Panc1 (cell line): ENCODE measurements around the gene ANKRD66. TPM values are rescaled to one million over a fixed set of nuclear protein-coding genes. Genes with fewer than 3 reads are reported as not detected.
"Not testable (repeated sequence)": the region's sequence is repeated elsewhere in the genome, so short reads cannot be mapped to it uniquely, and the experiment has no call there.

Experiments used
- ATAC-seq: fragments of 200-7000 bp; cut with Tn5 transposase; 2 replicates; pipeline ENCODE4 v1.9.1; 2020; ENCODE audit warnings: mild to moderate bottlenecking, moderate library complexity
- BruUV-seq: library from RNA; stranded (reverse); fragments of 400-500 nt; replicated peaks from 2 replicates; lab custom pipeline; 2021; lab: Mats Ljungman, UMichigan
- CTCF ChIA-PET: fragments of 300-600 bp; sonication (Branson Sonifier 250); formaldehyde crosslinking; loops from one replicate; lab custom pipeline; 2022; ENCODE audit warnings: antibody characterized with exemption; lab: Charles Lee
- POLR2A ChIA-PET: fragments of 300-600 bp; sonication (Branson Sonifier 250); formaldehyde crosslinking; loops from one replicate; lab custom pipeline; 2022; ENCODE audit warnings: antibody characterized with exemption; lab: Charles Lee
- DNase-seq: peaks from one replicate; pipeline ENCODE4 v3.0.0-alpha.2; 2010; ENCODE audit warnings: low read depth, low spot score
- H3K27ac ChIP-seq: 2 replicates; pipeline ENCODE4 v1.5.1; 2011; ENCODE audit warnings: mild to moderate bottlenecking, low read length, inconsistent platforms
- H3K27me3 ChIP-seq: fragments of 200-500 bp; sonication (Bioruptor generic); 2 replicates; pipeline ENCODE4 v1.6.0; 2014; ENCODE audit warnings: low read length, inconsistent platforms; ENCODE audit not compliant: control insufficient read depth, insufficient read depth
- H3K36me3 ChIP-seq: fragments of 200-500 bp; sonication (Bioruptor generic); 2 replicates; pipeline ENCODE4 v1.5.1; 2014; ENCODE audit warnings: inconsistent platforms, mild to moderate bottlenecking, low read length, moderate library complexity; ENCODE audit not compliant: control insufficient read depth, insufficient read depth
- H3K4me1 ChIP-seq: 2 replicates; pipeline ENCODE4 v1.5.1; 2011; ENCODE audit warnings: inconsistent platforms, mild to moderate bottlenecking, low read length, moderate library complexity; ENCODE audit not compliant: control insufficient read depth, insufficient read depth
- H3K4me3 ChIP-seq, 2 experiments: 2 replicates each; pipeline ENCODE4 v1.5.1; 2011 to 2012; ENCODE audit warnings: low read depth in 2 of 2, low read length in 2 of 2, mild to moderate bottlenecking in 2 of 2, inconsistent platforms in 1 of 2, moderate library complexity in 1 of 2
- H3K9me3 ChIP-seq: fragments of 200-500 bp; sonication (Bioruptor generic); 2 replicates; pipeline ENCODE4 v1.5.1; 2014; ENCODE audit warnings: low read depth, mild to moderate bottlenecking, inconsistent platforms, low read length, moderate library complexity; ENCODE audit not compliant: control insufficient read depth, insufficient read depth
- POLR2AphosphoS5 ChIP-seq: IDR thresholded peaks from 2 replicates; pipeline ENCODE4 v1.6.1; 2012; ENCODE audit warnings: mild to moderate bottlenecking, low read depth, low read length, moderate library complexity
- SIN3A ChIP-seq: IDR thresholded peaks from 2 replicates; pipeline ENCODE4 v1.6.1; 2012; ENCODE audit warnings: low read depth, mild to moderate bottlenecking, low read length, moderate library complexity, borderline replicate concordance; ENCODE audit not compliant: insufficient read depth
- TCF7L2 ChIP-seq: IDR thresholded peaks from 2 replicates; pipeline ENCODE4 v1.6.1; 2011; ENCODE audit warnings: mild to moderate bottlenecking, low read depth, low read length, inconsistent platforms
- in situ Hi-C: cut with HindIII; loops from 2 replicates; pipeline ENCODE4 v1.10.0; 2016; ENCODE audit warnings: low sequenced_read_pairs, low pct_unique_long_range_greater_than_20kb
- intact Hi-C: fragments of 100-400 bp; cut with micrococcal nuclease; formaldehyde crosslinking; loops from one replicate; pipeline ENCODE4 v1.10.0; 2022; ENCODE audit not compliant: unreplicated experiment
- total RNA-seq: library from RNA; stranded (reverse); gene quantifications from one replicate; pipeline ENCODE4 v1.2.1, GENCODE V29; 2021; ENCODE audit not compliant: unreplicated experiment
- TF ChIP-seq, protein P1 (sequence below), 2 experiments: IDR thresholded peaks; 2 replicates each; pipeline ENCODE4 v1.6.1; 2011 to 2012; ENCODE audit warnings: low read depth in 2 of 2, control low read depth in 1 of 2, low read length in 1 of 2, mild to moderate bottlenecking in 1 of 2, moderate library complexity in 1 of 2; ENCODE audit not compliant: insufficient read depth in 1 of 2
- TF ChIP-seq, protein P2 (sequence below): fragments of 450-650 bp; IDR thresholded peaks from 2 replicates; pipeline ENCODE4 v1.5.1; 2017; ENCODE audit warnings: mild to moderate bottlenecking

ANKRD66 gene
- total RNA-seq, 1 experiment from 2014 or later, result not detected

DNA sequence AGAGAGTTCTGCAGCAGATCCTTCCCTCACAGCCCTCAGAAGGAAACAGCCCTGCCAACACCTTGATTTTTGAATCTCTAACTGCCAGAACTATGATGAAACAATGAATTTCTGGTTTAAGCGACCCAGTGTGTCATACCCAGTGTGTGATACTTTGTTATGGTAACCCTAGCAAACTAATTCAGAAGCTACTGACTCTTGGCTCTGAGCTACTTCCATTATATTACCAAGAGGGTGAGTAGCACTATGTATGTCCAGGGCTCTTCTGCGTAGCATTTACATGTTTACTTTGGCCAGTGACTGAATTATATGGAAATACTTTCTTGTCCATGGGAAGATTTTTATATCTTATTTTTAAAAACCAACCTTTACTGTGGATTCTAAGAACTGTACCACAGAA, 16.7 kb downstream of the ANKRD66 start:
- CTCF ChIA-PET, result no interaction called here

DNA sequence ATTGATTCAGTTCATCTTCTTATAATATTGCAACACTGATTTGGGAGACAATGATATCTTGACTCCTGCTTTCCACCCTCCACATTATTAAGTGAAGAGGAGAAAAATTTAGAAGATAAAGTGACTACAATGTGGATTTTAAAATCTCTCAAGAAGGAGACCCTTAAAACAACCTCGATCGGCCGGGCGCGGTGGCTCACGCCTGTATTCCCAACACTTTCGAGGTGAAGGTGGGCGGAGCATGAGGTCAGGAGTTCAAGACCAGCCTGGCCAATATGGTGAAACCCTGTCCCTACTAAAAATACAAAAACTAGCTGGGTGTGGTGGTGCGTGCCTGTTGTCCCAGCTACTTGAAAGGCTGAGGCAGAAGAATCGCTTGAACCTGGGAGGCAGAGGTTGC, 17.5 kb downstream of the ANKRD66 start:
- ATAC-seq, intact Hi-C loops, H3K36me3 ChIP-seq, BruUV-seq, in situ Hi-C loops, DNase-seq, H3K4me1 ChIP-seq, CTCF ChIA-PET, H3K27me3 ChIP-seq, POLR2A ChIA-PET, H3K27ac ChIP-seq, H3K9me3 ChIP-seq, H3K4me3 ChIP-seq: not testable (repeated sequence)

More for the DNA sequence above, 16.7 kb downstream of the ANKRD66 start:
- no peaks in the 10 kb centered on the region for H3K27me3 ChIP-seq
- H3K36me3 ChIP-seq, result no peaks in the 10 kb centered on the region
- DNase-seq (no peak), ATAC-seq (no peak)
- intact Hi-C loops (no loop called here), in situ Hi-C loops (no loop called here)
- H3K4me1 ChIP-seq, result no peaks in the 10 kb centered on the region
- no peak overlapping the region for H3K27ac ChIP-seq
- no peaks in the 10 kb centered on the region for H3K9me3 ChIP-seq
- no TSS peak for BruUV-seq
- POLR2A ChIA-PET, result no interaction called here
- no peak overlapping the region for H3K4me3 ChIP-seq
- no peak for TF ChIP-seq SIN3A
- TF ChIP-seq, protein P1, sequence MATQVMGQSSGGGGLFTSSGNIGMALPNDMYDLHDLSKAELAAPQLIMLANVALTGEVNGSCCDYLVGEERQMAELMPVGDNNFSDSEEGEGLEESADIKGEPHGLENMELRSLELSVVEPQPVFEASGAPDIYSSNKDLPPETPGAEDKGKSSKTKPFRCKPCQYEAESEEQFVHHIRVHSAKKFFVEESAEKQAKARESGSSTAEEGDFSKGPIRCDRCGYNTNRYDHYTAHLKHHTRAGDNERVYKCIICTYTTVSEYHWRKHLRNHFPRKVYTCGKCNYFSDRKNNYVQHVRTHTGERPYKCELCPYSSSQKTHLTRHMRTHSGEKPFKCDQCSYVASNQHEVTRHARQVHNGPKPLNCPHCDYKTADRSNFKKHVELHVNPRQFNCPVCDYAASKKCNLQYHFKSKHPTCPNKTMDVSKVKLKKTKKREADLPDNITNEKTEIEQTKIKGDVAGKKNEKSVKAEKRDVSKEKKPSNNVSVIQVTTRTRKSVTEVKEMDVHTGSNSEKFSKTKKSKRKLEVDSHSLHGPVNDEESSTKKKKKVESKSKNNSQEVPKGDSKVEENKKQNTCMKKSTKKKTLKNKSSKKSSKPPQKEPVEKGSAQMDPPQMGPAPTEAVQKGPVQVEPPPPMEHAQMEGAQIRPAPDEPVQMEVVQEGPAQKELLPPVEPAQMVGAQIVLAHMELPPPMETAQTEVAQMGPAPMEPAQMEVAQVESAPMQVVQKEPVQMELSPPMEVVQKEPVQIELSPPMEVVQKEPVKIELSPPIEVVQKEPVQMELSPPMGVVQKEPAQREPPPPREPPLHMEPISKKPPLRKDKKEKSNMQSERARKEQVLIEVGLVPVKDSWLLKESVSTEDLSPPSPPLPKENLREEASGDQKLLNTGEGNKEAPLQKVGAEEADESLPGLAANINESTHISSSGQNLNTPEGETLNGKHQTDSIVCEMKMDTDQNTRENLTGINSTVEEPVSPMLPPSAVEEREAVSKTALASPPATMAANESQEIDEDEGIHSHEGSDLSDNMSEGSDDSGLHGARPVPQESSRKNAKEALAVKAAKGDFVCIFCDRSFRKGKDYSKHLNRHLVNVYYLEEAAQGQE (IDR thresholded peaks at IDR 0.05; ENCODE audit: insufficient read depth in 1 of 2, low read depth in 2 of 2, low read length in 1 of 2), result no peak
- no peak for TF ChIP-seq POLR2AphosphoS5
- TF ChIP-seq, protein P2, sequence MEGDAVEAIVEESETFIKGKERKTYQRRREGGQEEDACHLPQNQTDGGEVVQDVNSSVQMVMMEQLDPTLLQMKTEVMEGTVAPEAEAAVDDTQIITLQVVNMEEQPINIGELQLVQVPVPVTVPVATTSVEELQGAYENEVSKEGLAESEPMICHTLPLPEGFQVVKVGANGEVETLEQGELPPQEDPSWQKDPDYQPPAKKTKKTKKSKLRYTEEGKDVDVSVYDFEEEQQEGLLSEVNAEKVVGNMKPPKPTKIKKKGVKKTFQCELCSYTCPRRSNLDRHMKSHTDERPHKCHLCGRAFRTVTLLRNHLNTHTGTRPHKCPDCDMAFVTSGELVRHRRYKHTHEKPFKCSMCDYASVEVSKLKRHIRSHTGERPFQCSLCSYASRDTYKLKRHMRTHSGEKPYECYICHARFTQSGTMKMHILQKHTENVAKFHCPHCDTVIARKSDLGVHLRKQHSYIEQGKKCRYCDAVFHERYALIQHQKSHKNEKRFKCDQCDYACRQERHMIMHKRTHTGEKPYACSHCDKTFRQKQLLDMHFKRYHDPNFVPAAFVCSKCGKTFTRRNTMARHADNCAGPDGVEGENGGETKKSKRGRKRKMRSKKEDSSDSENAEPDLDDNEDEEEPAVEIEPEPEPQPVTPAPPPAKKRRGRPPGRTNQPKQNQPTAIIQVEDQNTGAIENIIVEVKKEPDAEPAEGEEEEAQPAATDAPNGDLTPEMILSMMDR, result no peak
- TF ChIP-seq TCF7L2, result no peak

DNA sequence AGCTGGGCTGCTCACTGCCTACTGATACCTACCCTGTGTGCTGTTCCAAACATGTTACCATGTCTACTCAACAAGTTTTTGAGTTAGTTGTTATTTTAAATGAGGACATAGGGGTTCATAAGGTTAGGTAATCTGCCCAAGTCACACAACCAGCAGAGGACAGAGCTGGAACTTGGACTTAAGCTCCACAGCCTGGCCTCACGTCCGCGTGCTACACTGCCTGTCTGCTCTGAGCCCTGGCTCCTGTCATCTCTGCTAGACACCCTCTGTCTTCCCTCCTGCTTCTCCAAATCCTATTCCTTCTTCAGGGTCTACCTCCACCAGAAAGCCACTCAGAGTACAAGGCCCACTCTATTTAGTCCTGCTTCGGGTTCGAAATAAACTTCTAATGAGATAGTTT, 18.2 kb downstream of the ANKRD66 start:
- Histone ChIP-seq H3K27me3 (no peaks in the 10 kb centered on the region), H3K4me1 (no peaks in the 10 kb centered on the region), H3K27ac (no peak overlapping the region), H3K36me3 (no peaks in the 10 kb centered on the region), H3K4me3 (no peak overlapping the region), H3K9me3 (no peaks in the 10 kb centered on the region)
- TF ChIP-seq, protein P1 (IDR thresholded peaks at IDR 0.05; ENCODE audit: insufficient read depth in 1 of 2, low read depth in 2 of 2, low read length in 1 of 2), result no peak
- TF ChIP-seq, protein P2, result no peak
- TF ChIP-seq POLR2AphosphoS5 (no peak), SIN3A (no peak), TCF7L2 (no peak)
- no peak for ATAC-seq
- intact Hi-C loops (no loop called here), in situ Hi-C loops (no loop called here)
- no peak for DNase-seq
- POLR2A ChIA-PET, result no interaction called here
- CTCF ChIA-PET, result no interaction called here
- no TSS peak for BruUV-seq
